Nephron progenitor cell (in vitro differentiated cells): ENCODE data around the gene PEX3.

Experiments used
- DNase-seq: peaks from one replicate; pipeline ENCODE4 v3.0.0; 2021
- H3K27ac Mint-ChIP-seq: 2 replicates; pipeline ENCODE4 v1.8.0; 2021; ENCODE audit warnings: mild to moderate bottlenecking, moderate library complexity, mixed read lengths
- H3K27me3 Mint-ChIP-seq: 2 replicates; pipeline ENCODE4 v1.8.0; 2021; ENCODE audit warnings: mild to moderate bottlenecking, low read depth, mixed read lengths; ENCODE audit not compliant: poor library complexity
- H3K36me3 Mint-ChIP-seq: 2 replicates; pipeline ENCODE4 v1.8.0; 2021; ENCODE audit warnings: low read depth, mixed read lengths
- H3K4me1 Mint-ChIP-seq: 2 replicates; pipeline ENCODE4 v1.8.0; 2021; ENCODE audit warnings: mixed read lengths
- H3K4me3 Mint-ChIP-seq: 2 replicates; pipeline ENCODE4 v1.8.0; 2021; ENCODE audit warnings: mild to moderate bottlenecking, moderate library complexity, mixed read lengths
- H3K9me3 Mint-ChIP-seq: 2 replicates; pipeline ENCODE4 v1.8.0; 2021; ENCODE audit warnings: mild to moderate bottlenecking, moderate library complexity, mixed read lengths
- TF ChIP-seq, protein P1 (sequence below): fragments of 200-600 bp; sonication (generic); IDR thresholded peaks from 2 replicates; pipeline ENCODE4 v1.5.0; 2021; ENCODE audit warnings: antibody characterized with exemption

Gene PEX3

DNA sequence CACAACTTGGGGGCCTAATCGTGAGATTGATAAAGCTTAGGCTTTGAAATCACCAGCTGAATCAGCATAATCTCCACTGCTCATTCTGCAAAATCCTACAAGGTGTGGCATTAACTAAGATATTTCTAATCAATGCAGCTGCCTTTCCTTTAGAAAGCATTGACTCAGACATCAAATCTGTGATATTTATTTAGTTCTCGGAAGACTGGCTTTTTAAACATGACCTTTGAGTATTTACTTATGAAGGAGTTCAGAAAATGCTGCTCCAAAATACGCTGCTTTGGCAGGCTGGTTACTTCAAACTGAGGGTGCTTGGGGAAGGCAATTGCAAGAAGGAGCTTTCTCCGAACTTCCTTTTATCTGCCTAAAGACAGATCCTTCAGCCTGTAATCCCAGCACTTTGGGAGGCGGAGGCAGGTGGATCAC, 84.6 kb downstream of the PEX3 start:
- Mint-ChIP-seq H3K27me3 (peaks cover 32% of the 10 kb centered on the region), H3K9me3 (no peaks in the 10 kb centered on the region), H3K4me1 (peaks cover 19% of the 10 kb centered on the region), H3K4me3 (no peak overlapping the region), H3K36me3 (no peaks in the 10 kb centered on the region), H3K27ac (no peak overlapping the region)
- DNase-seq: no peak
- TF ChIP-seq, protein P1, sequence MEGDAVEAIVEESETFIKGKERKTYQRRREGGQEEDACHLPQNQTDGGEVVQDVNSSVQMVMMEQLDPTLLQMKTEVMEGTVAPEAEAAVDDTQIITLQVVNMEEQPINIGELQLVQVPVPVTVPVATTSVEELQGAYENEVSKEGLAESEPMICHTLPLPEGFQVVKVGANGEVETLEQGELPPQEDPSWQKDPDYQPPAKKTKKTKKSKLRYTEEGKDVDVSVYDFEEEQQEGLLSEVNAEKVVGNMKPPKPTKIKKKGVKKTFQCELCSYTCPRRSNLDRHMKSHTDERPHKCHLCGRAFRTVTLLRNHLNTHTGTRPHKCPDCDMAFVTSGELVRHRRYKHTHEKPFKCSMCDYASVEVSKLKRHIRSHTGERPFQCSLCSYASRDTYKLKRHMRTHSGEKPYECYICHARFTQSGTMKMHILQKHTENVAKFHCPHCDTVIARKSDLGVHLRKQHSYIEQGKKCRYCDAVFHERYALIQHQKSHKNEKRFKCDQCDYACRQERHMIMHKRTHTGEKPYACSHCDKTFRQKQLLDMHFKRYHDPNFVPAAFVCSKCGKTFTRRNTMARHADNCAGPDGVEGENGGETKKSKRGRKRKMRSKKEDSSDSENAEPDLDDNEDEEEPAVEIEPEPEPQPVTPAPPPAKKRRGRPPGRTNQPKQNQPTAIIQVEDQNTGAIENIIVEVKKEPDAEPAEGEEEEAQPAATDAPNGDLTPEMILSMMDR: no peak

DNA sequence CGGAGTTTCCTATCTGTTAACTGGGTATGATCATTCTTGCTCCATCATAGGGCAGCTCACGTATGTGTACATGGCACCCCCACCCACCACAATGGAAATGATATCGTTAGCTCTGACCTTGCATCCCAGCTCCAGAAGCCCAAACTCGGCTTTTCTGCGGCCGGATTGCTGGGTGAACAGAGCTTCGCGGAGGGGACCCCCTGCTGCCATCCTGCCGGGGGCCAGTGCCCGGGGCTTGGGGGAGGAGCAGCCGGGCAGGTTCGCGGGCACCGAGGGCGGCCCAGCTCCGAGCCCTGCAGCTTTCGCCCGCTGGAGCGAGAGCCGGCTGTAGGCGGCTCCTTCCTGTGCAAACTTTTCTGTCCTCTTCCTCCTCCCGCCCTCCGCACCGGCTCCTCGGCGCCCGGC, 85.9 kb downstream of the PEX3 start:
- Mint-ChIP-seq H3K4me1 (peaks cover 20% of the 10 kb centered on the region), H3K9me3 (no peaks in the 10 kb centered on the region), H3K27ac (no peak overlapping the region), H3K27me3 (peaks cover 33% of the 10 kb centered on the region), H3K4me3 (peak overlapping the region; percentile 82), H3K36me3 (no peaks in the 10 kb centered on the region)
- DNase-seq: peak; percentile 12
- TF ChIP-seq, protein P1: no peak

DNA sequence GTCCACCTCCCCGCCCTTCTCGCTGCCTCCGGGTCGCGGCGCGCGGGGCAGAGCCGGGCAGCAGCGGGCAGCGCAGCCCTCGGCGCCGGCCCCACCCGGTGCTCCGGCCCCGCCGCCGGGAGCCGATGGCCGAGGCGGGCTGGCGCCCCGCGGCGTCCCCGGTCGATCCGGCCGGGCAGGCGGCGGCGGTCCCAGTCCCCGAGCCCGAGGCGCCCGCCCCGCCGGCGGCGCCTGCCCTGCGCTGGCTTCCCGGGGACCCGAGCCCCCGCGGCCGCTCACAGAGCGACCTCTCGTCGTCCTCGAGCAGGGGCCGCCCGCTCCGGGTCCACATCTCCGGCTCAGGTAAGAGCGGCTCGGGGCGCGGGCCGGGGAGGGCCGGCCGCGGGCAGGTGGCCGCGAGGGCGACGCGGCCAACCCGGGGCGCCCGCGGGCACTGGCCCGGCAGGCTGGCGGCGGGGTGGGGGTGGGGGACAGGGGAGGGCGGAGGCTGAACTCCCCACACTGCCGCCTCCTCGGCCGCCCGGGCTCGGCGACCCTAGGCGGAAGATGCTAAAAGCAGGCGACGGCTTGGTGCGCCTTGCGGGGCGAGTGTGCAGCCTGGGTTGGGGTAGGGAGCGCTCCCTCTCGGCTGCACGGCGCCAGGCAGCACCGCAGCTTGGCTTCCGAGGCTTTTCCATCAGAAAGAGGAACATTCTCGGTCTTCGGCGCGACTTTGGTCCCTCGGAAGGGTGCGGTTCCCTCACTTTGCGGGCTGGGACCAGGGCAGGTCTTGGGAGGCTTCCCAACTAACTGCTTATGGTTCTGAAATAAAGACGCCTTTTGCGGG, 86.5 kb downstream of the PEX3 start:
- TF ChIP-seq, protein P1: peak; percentile 18
- Mint-ChIP-seq H3K27ac (no peak overlapping the region), H3K36me3 (no peaks in the 10 kb centered on the region), H3K4me1 (peaks cover 20% of the 10 kb centered on the region), H3K4me3 (peak overlapping the region; percentile 82), H3K27me3 (peaks cover 33% of the 10 kb centered on the region), H3K9me3 (no peaks in the 10 kb centered on the region)
- peak; percentile 63 for DNase-seq

DNA sequence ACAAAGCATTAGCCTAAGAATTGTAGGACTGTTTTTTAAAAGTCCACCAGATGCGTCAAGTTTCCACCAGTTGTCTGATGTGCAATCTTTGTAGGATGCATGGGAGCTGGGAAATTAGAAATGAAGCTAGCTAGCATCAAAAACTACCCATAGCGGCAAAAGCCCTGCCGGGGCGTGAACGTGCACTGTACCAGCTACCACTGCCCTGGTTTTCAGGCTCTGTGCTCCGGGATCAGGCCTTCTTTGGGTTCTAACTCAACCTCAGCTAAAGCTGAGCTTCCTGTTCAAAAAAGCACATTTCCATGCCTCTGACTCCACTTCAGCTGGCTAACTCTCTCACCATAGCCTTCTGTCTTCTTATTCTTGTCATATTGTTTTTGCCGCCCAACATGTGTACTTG, 87.8 kb downstream of the PEX3 start:
- no peak for DNase-seq
- H3K4me3 Mint-ChIP-seq: peak overlapping the region; percentile 80
- H3K27me3 Mint-ChIP-seq: peaks cover 33% of the 10 kb centered on the region
- TF ChIP-seq, protein P1: no peak
- H3K27ac Mint-ChIP-seq: no peak overlapping the region
- H3K4me1 Mint-ChIP-seq: peaks cover 23% of the 10 kb centered on the region
- no peaks in the 10 kb centered on the region for H3K36me3 Mint-ChIP-seq
- H3K9me3 Mint-ChIP-seq: no peaks in the 10 kb centered on the region

DNA sequence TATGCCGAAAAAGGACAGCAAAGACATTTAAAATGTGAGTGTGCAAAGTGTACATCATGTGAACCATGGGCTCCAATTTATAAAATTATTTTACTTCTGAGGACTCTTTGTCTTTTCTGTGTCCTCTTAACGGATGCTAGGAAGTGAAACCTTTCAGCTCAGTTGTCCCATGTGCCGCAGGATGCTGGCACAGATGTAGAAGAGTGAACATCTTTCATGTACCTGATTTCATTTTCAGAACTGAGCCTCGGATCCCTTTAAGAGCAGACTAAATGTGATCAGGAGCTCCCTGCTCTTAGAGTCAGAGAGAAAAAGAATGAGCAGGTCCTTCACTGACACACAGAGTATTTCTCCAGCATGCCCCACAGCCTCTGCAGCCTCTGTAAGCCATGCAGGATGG, 88.5 kb downstream of the PEX3 start:
- Mint-ChIP-seq H3K4me3 (no peak overlapping the region), H3K4me1 (peaks cover 29% of the 10 kb centered on the region)

More for the DNA sequence above, 88.5 kb downstream of the PEX3 start:
- Mint-ChIP-seq H3K36me3 (no peaks in the 10 kb centered on the region), H3K27me3 (peaks cover 33% of the 10 kb centered on the region), H3K9me3 (no peaks in the 10 kb centered on the region), H3K27ac (no peak overlapping the region)
- TF ChIP-seq, protein P1: no peak
- no peak for DNase-seq
